SIG-M5 treated with dmso at 0.1 percent for 504 hours (cell line): ENCODE results near the gene MAPK4.

Experiments used
- DNase-seq: peaks from one replicate; lab custom pipeline; 2025; ENCODE audit not compliant: unreplicated experiment; lab: John Stamatoyannopoulos, UW

MAPK4 gene

GRCh38 chr18:50622865-50623393, 63.0 kb downstream of the MAPK4 start:
- no peak for DNase-seq

GRCh38 chr18:50623694-50624352, 63.9 kb downstream of the MAPK4 start:
- DNase-seq: no peak

GRCh38 chr18:50624981-50625380, 65.1 kb downstream of the MAPK4 start:
- no peak for DNase-seq

- DNase-seq: no peak
Observed at GRCh38 chr18:50626317-50626716, 66.4 kb downstream of the MAPK4 start.

GRCh38 chr18:50627594-50628532, 68.0 kb downstream of the MAPK4 start:
- no peak for DNase-seq

GRCh38 chr18:50628533-50628905, 68.6 kb downstream of the MAPK4 start:
- no peak for DNase-seq

- DNase-seq: no peak
Observed at GRCh38 chr18:50629148-50629631, 69.3 kb downstream of the MAPK4 start.

- DNase-seq: no peak
Observed at GRCh38 chr18:50630895-50631294, 71.0 kb downstream of the MAPK4 start.

- no peak for DNase-seq
Observed at GRCh38 chr18:50632895-50633515, 73.1 kb downstream of the MAPK4 start.

- DNase-seq: no peak
Observed at GRCh38 chr18:50633992-50634391, 74.1 kb downstream of the MAPK4 start.

- no peak for DNase-seq
Observed at GRCh38 chr18:50636366-50637057, 76.6 kb downstream of the MAPK4 start.

- no peak for DNase-seq
Observed at GRCh38 chr18:50638016-50638883, 78.4 kb downstream of the MAPK4 start.

- no peak for DNase-seq
Observed at GRCh38 chr18:50638884-50639420, 79.1 kb downstream of the MAPK4 start.

GRCh38 chr18:50639711-50640110, 79.8 kb downstream of the MAPK4 start:
- no peak for DNase-seq

- DNase-seq: no peak
Observed at GRCh38 chr18:50642439-50642838, 82.6 kb downstream of the MAPK4 start.

- no peak for DNase-seq
Observed at GRCh38 chr18:50644146-50644545, 84.3 kb downstream of the MAPK4 start.

GRCh38 chr18:50644807-50645206, 84.9 kb downstream of the MAPK4 start:
- no peak for DNase-seq

GRCh38 chr18:50647237-50647636, 87.3 kb downstream of the MAPK4 start:
- DNase-seq: no peak

- DNase-seq: no peak
Observed at GRCh38 chr18:50647792-50648191, 87.9 kb downstream of the MAPK4 start.

GRCh38 chr18:50649821-50650220, 89.9 kb downstream of the MAPK4 start:
- DNase-seq: no peak
